HCT116 (cell line): Measurements from ENCODE around the gene MS4A4E.

Source experiments
- ATF3 ChIP-seq: IDR thresholded peaks from 2 replicates; pipeline ENCODE4 v1.6.1; 2012
- CTCF ChIP-seq, 3 experiments: fragments of 200-600 bp in 1 of 3; sonication (generic) in 1 of 3; IDR thresholded peaks in 2 of 3; conservative IDR thresholded peaks in 1 of 3; 2 replicates each; pipeline ENCODE4 v1.5.1; 2012 to 2017; ENCODE audit warnings: low read depth in 2 of 3, low read length in 2 of 3, antibody characterized with exemption in 1 of 3, borderline replicate concordance in 1 of 3, control low read depth in 1 of 3, mild to moderate bottlenecking in 1 of 3, mixed read lengths in 1 of 3, mixed run types in 1 of 3, moderate library complexity in 1 of 3; ENCODE audit not compliant: insufficient read depth in 1 of 3
- ELF1 ChIP-seq: IDR thresholded peaks from 2 replicates; pipeline ENCODE4 v1.6.1; 2012; ENCODE audit warnings: low read depth, borderline replicate concordance
- POLR2A ChIP-seq: IDR thresholded peaks from 2 replicates; pipeline ENCODE4 v1.7.0; 2011; ENCODE audit warnings: borderline replicate concordance; ENCODE audit not compliant: insufficient read depth, insufficient read length; ENCODE audit errors: extremely low read depth
- RAD21 ChIP-seq: IDR thresholded peaks from 2 replicates; pipeline ENCODE4 v1.6.1; 2012; ENCODE audit warnings: low read depth, mild to moderate bottlenecking
- REST ChIP-seq: IDR thresholded peaks from 2 replicates; pipeline ENCODE4 v1.6.1; 2012; ENCODE audit warnings: low read depth
- SIN3A ChIP-seq: IDR thresholded peaks from 2 replicates; pipeline ENCODE4 v1.6.1; 2012; ENCODE audit warnings: low read depth
- YY1 ChIP-seq: IDR thresholded peaks from 2 replicates; pipeline ENCODE4 v1.6.1; 2011; ENCODE audit warnings: low read length, low read depth, moderate library complexity, mild to moderate bottlenecking; ENCODE audit not compliant: insufficient replicate concordance; ENCODE audit errors: extremely low read depth
- ZBTB33 ChIP-seq: IDR thresholded peaks from 2 replicates; pipeline ENCODE4 v1.6.1; 2011; ENCODE audit warnings: mild to moderate bottlenecking, low read length, moderate library complexity; ENCODE audit not compliant: insufficient replicate concordance; ENCODE audit errors: extremely low read depth
- ZNF274 ChIP-seq: fragments of 200-500 bp; sonication (Bioruptor generic); IDR thresholded peaks from 2 replicates; pipeline ENCODE4 v1.6.1; 2014; ENCODE audit warnings: mild to moderate bottlenecking, low read depth, low read length, inconsistent platforms

GRCh38 chr11:60240662-60241061 lies 2.3 kb downstream of the MS4A4E start:
- no peak for TF ChIP-seq ATF3
- TF ChIP-seq ZNF274: no peak
- no peak for TF ChIP-seq ZBTB33
- no peak for TF ChIP-seq POLR2A
- no peak for TF ChIP-seq CTCF (IDR thresholded peaks at IDR 0.05 in 2 of 3, conservative IDR thresholded peaks at IDR 0.05 in 1 of 3; ENCODE audit: borderline replicate concordance in 1 of 3, insufficient read depth in 1 of 3, low read depth in 2 of 3, low read length in 2 of 3)
- TF ChIP-seq SIN3A: no peak
- TF ChIP-seq REST: no peak
- no peak for TF ChIP-seq YY1
- no peak for TF ChIP-seq ELF1
- no peak for TF ChIP-seq RAD21
